Stimulated activated CD4-positive, alpha-beta T cell treated with anti-CD3 and anti-CD28 coated beads, Interleukin-12 subunit alpha, Interleukin-12 subunit beta, amount 100 ng/mL, for 24 hours (primary cell): ENCODE results near the gene BLVRB.
"Not testable (repeated sequence)": the region's sequence is repeated elsewhere in the genome, so short reads cannot be mapped to it uniquely, and the experiment has no call there.

Experiments
- DNase-seq, 2 experiments: peaks; one replicate each; pipeline ENCODE4 v3.0.0-alpha.2; 2020; ENCODE audit warnings: low read depth in 2 of 2

The BLVRB gene

GRCh38 chr19:40465557-40466218 is at the start of gene BLVRB:
Gene BLVRB (minus strand): TSS chr19:40465745. CDS start chr19:40465688, 57 bp downstream.
- DNase-seq = peak; percentile 97 to 100

- DNase-seq = no peak
These were observed 48.3 kb upstream of the BLVRB start for GRCh38 chr19:40513741-40514315.

DNA sequence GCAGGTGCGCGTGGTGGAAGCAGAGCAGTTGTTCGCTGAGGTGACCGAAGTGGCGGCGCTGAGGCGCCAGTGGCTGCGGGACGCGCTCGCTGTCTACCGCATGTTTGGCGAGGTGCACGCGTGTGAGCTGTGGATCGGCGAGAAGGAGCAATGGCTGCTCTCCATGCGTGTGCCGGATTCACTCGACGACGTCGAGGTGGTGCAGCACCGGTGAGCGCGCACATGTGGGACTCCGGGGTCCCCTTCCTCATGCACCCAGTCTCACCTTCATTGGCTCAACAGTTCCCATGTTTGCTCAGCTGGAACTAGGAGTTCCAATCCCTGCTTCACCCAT is 47.8 kb upstream of the BLVRB start:
- no peak for DNase-seq

DNA sequence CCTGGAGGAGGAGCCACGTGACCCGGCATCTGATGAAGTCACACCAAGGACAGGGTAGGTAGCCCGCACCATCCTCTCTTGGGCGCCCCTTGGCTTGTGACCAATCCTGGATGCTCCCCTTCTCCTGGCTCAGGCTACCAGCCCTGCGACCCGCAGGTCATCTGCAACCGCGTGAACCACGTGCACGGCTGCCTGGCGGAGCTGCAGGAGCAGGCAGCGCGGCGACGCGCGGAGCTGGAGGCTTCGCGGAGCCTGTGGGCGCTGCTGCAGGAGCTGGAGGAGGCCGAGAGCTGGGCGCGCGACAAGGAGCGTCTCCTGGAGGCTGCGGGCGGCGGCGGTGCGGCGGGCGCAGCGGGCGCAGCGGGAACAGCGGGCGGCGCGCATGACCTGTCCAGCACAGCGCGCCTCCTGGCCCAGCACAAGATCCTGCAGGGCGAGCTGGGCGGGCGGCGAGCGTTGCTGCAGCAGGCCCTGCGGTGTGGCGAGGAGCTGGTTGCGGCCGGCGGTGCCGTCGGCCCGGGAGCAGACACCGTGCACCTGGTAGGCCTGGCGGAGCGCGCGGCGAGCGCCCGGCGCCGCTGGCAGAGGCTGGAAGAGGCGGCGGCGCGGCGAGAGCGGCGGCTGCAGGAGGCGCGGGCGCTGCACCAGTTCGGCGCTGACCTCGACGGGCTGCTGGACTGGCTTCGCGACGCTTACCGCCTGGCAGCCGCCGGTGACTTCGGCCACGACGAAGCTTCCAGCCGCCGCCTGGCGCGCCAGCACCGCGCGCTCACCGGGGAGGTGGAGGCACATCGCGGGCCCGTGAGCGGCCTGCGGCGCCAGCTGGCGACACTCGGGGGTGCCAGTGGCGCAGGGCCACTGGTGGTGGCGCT is 47.2 kb upstream of the BLVRB start:
- DNase-seq = no peak

GRCh38 chr19:40512110-40512472 is 46.5 kb upstream of the BLVRB start:
- DNase-seq = no peak

- DNase-seq = no peak
These were observed 45.9 kb upstream of the BLVRB start for GRCh38 chr19:40511487-40511886.

DNA sequence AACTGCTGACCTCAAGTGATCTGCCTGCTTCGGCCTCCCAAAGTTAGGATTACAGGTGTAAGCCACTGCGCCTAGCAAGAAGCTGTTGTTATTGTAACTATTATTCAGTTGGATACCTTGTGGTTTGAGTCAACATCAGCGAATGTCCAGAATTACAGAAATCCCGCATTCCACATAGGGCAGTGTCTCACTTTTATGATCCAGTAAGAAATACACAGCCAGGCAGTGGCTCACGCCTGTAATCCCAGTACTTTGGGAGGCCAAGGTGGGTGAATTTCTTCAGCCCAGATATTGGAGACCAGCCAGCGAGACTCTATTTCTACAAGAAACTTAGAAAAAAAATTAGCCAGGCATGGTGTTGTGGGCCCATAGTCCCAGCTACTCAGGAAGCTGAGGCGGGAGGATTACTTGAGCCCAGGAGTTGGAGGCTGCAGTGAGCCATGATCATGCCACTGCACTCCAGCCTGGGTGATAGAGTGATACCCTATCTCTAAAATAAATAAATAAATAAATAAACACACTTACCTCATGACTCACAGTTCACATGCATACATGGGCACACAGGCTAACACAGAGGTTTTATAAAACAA is 45.1 kb upstream of the BLVRB start:
- DNase-seq = no peak

DNA sequence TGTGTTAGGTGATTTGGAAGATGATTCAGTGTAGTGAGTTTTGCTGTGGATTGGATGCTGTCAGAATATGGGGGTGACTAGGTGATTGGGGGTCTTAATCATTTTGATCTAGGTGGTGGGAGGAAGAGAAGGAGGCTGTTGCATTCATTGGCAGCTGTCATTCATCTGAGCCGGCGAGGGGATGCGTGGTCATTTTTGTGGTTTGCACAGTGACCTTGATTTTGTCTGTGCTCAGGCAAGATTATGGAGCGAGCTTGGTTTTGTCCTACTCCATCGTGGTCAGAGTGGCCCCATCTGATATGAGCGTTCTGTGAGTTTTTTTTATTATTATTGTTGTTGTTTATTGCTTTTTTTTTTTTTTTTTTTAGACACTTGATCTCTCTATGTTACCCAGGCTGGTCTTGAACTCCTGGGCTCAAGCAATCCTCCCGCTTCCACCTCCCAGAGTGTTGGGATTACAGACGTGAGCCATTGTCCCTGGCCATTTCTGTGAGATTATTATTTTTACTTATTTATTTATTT is 43.3 kb upstream of the BLVRB start:
- no peak for DNase-seq

- DNase-seq = no peak
These were observed 42.3 kb upstream of the BLVRB start for GRCh38 chr19:40507892-40508291.

GRCh38 chr19:40506099-40506498 is 40.6 kb upstream of the BLVRB start:
- DNase-seq = no peak

GRCh38 chr19:40503320-40503695 is 37.8 kb upstream of the BLVRB start:
- DNase-seq = no peak

GRCh38 chr19:40502647-40503319 is 37.2 kb upstream of the BLVRB start:
- DNase-seq = no peak

DNA sequence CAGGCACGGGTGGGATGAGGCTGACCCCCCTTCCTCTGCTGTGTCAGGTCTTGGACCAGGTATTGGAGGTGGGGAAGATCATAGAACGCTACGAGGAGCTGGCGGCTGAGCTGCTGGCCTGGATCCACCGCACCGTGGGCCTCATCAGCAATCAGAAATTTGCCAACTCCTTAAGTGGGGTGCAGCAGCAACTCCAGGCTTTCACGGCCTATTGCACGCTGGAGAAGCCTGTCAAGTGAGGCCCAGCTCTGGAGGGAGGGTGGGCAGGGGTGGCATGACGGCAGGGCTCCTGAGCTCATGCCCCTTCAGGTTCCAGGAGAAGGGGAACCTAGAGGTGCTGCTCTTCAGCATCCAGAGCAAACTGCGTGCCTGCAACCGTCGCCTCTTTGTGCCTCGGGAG is 36.5 kb upstream of the BLVRB start:
- DNase-seq = no peak

DNA sequence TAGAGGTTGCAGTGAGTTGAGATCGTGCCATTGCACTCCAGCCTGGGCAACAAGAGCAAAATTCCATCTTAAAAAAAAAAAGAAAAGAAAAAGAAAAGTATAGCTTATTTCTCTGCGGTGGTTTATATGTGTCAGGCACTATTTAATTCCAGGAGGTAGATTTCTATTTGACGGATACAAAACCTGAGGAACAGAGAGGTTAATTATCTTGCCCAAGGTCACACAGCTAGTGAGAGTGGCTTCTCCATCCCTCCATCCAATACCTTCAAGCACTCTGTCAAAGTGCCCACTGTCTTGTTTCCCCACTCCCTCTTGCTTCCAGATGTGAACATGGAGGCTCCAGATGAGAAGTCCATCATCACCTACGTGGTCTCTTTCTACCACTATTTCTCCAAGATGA is 36.1 kb upstream of the BLVRB start:
- DNase-seq = no peak

DNA sequence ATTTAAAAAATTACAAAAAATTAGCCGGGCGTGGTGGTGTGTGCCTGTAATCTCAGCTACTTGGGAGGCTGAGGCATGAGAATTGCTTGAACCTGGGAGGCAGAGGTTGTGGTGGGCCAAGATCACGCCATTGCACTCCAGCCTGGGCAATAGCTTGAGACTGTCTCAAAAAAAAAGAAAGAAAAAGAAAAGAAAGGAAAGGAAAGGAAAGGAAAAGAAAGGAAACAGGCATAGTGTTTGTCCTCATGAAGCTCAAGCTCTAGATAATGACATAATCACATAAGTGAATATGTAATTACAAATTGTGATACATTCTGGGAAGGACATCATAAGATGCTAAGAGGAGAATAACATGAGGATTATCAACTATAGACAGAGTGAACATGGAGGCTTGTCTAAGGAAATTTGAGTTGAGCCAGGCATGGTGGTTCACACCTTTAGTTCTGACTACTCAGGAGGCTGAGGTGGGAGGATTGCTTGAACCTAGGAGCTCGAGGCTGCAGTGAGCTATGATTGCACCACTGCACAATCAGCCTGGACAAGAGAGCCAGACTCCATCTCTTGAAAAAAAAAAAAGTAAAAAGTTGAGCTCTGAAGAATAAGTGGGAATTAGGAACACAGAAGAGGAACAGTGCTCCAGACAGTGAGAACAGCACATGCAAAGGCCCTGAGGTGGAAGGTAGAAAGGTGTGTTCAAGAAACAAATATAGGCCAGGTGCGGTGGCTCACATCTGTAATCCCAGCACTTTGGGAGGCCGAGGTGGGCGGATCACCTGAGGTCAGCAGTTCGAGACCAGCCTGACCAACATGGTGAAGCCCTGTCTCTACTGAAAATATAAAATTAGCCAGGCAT is 35.4 kb upstream of the BLVRB start:
- DNase-seq = not testable (repeated sequence)

DNA sequence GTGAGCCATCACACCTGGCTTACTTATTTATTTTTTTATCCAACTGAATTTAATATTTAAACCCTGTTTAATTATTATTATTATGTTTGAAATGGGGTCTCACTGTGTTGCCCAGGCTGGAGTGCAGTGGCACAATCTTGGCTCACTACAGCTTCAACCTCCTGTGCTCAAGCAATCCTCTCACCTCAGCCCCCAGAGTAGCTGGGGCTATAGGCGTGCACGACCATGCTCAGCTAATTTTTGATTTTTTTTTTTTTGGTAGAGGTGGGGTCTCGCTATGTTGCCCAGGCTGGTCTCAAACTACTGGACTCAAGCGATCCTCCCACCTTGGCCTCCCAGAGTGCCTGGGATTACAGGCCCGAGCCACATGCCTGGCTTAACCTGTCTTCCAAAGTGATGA is 33.8 kb upstream of the BLVRB start:
- no peak for DNase-seq

DNA sequence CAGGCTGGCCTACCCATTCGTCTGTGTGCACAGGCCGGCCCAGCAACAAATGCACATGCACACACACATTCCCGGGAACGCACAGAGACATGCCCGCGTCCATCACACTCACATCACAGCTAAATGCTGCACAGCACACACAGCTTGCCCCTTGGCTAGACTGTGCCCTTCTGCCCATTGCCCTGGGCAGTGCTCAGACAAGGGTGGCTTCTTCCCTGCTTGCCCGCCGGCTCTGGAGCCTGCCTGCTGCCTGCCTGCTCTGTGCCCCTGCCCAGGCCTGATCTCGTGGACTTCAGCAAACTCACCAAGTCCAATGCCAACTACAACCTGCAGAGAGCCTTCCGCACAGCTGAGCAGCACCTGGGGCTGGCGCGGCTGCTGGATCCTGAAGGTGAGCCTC is 31.7 kb upstream of the BLVRB start:
- no peak for DNase-seq

DNA sequence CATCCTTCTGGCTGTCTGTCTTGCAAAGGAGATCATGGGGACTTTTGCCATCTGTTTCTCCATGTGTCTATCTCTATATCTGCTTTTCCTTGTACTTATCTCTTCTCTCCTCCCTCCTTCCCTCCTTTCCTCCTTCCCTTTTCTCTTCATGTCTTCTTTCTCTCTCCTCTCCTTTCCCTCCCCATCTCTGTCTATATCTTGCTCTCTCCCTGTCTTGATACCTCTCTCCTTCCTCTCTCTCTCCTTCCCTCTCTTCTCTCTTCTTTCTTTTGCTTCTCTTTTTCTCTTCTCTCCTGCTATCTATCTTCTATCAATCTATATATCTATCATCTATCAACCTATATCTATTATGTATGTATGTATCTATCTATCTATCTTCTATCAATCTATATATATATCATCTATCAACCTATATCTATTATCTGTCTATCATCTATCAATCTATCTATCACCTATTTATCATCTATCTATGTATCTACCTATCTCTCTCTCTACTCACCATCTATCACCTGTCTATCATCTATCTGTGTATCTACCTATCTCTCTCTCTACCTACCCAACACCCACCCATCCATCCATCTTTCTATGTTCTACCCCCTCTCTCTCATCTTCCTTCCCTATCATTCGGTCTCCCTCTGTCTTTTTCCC is 28.8 kb upstream of the BLVRB start:
- no peak for DNase-seq

DNA sequence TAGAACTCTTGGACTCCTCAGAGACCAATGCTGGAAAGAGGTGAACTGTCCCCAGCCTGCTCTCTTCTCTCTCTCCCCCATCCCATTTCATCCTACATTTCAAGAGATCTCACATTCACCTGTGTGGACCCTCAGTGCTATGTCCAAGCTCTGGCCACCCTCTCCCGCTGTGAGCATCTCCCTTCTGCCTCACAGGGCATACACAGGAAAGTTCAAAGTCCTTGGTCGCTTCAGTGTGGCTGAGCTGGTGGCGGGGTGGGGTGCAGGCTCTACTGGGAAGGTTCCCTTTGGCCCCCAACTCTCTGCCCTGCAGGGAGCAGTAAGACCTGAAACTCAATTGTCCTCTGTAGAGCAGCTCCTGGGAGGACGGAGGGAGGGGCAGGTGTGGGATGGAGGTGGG is 28.2 kb upstream of the BLVRB start:
- no peak for DNase-seq

- DNase-seq = no peak
These were observed 26.7 kb upstream of the BLVRB start for GRCh38 chr19:40492274-40492673.

GRCh38 chr19:40489882-40490230 is 24.3 kb upstream of the BLVRB start:
- no peak for DNase-seq
